Gastroesophageal sphincter (tissue), 3 donors: ENCODE data around the gene FAM20A.

Experiments used
- CTCF ChIP-seq, 4 experiments: fragments of 200-600 bp in 2 of 4; fragments of 450-650 bp in 2 of 4; sonication (generic) in 1 of 4; IDR thresholded peaks; one replicate each; pipeline ENCODE4 v1.5.1; 2017 to 2019; ENCODE audit warnings: antibody characterized with exemption in 4 of 4, mild to moderate bottlenecking in 2 of 4, moderate library complexity in 2 of 4
- EP300 ChIP-seq: sonication (generic); formaldehyde crosslinking; IDR thresholded peaks from one replicate; pipeline ENCODE4 v1.6.1; 2017; ENCODE audit warnings: antibody characterized with exemption, mild to moderate bottlenecking
- POLR2A ChIP-seq, 2 donors: fragments of 450-650 bp; IDR thresholded peaks; one replicate each; pipeline ENCODE4 v1.6.1; 2017; ENCODE audit warnings: antibody characterized with exemption in 2 of 2, mild to moderate bottlenecking in 2 of 2, moderate library complexity in 1 of 2

- TF ChIP-seq CTCF (IDR thresholded peaks at IDR 0.05), result no peak
- no peak for TF ChIP-seq EP300
- no peak for TF ChIP-seq POLR2A (IDR thresholded peaks at IDR 0.05)
These were observed 6.6 kb downstream of the FAM20A start for GRCh38 chr17:68594552-68594951.
